Panc1 (cell line): ENCODE data around the gene DYRK1A. TPM values are rescaled to one million over a fixed set of nuclear protein-coding genes. Genes with fewer than 3 reads are reported as not detected.
A peak's percentile ranks its signal among the peaks of the same experiment; 100 is the strongest.

Source experiments
- ATAC-seq: fragments of 200-7000 bp; cut with Tn5 transposase; 2 replicates; pipeline ENCODE4 v1.9.1; 2020; ENCODE audit warnings: mild to moderate bottlenecking, moderate library complexity
- BruUV-seq: library from RNA; stranded (reverse); fragments of 400-500 nt; replicated peaks from 2 replicates; lab custom pipeline; 2021; lab: Mats Ljungman, UMichigan
- CTCF ChIA-PET: fragments of 300-600 bp; sonication (Branson Sonifier 250); formaldehyde crosslinking; loops from one replicate; lab custom pipeline; 2022; ENCODE audit warnings: antibody characterized with exemption; lab: Charles Lee
- POLR2A ChIA-PET: fragments of 300-600 bp; sonication (Branson Sonifier 250); formaldehyde crosslinking; loops from one replicate; lab custom pipeline; 2022; ENCODE audit warnings: antibody characterized with exemption; lab: Charles Lee
- DNase-seq: peaks from one replicate; pipeline ENCODE4 v3.0.0-alpha.2; 2010; ENCODE audit warnings: low read depth, low spot score
- H3K27ac ChIP-seq: 2 replicates; pipeline ENCODE4 v1.5.1; 2011; ENCODE audit warnings: mild to moderate bottlenecking, low read length, inconsistent platforms
- H3K27me3 ChIP-seq: fragments of 200-500 bp; sonication (Bioruptor generic); 2 replicates; pipeline ENCODE4 v1.6.0; 2014; ENCODE audit warnings: low read length, inconsistent platforms; ENCODE audit not compliant: control insufficient read depth, insufficient read depth
- H3K36me3 ChIP-seq: fragments of 200-500 bp; sonication (Bioruptor generic); 2 replicates; pipeline ENCODE4 v1.5.1; 2014; ENCODE audit warnings: inconsistent platforms, mild to moderate bottlenecking, low read length, moderate library complexity; ENCODE audit not compliant: control insufficient read depth, insufficient read depth
- H3K4me1 ChIP-seq: 2 replicates; pipeline ENCODE4 v1.5.1; 2011; ENCODE audit warnings: inconsistent platforms, mild to moderate bottlenecking, low read length, moderate library complexity; ENCODE audit not compliant: control insufficient read depth, insufficient read depth
- H3K4me3 ChIP-seq, 2 experiments: 2 replicates each; pipeline ENCODE4 v1.5.1; 2011 to 2012; ENCODE audit warnings: low read depth in 2 of 2, low read length in 2 of 2, mild to moderate bottlenecking in 2 of 2, inconsistent platforms in 1 of 2, moderate library complexity in 1 of 2
- H3K9me3 ChIP-seq: fragments of 200-500 bp; sonication (Bioruptor generic); 2 replicates; pipeline ENCODE4 v1.5.1; 2014; ENCODE audit warnings: low read depth, mild to moderate bottlenecking, inconsistent platforms, low read length, moderate library complexity; ENCODE audit not compliant: control insufficient read depth, insufficient read depth
- CTCF ChIP-seq: fragments of 450-650 bp; IDR thresholded peaks from 2 replicates; pipeline ENCODE4 v1.5.1; 2017; ENCODE audit warnings: mild to moderate bottlenecking
- POLR2AphosphoS5 ChIP-seq: IDR thresholded peaks from 2 replicates; pipeline ENCODE4 v1.6.1; 2012; ENCODE audit warnings: mild to moderate bottlenecking, low read depth, low read length, moderate library complexity
- REST ChIP-seq, 2 experiments: IDR thresholded peaks; 2 replicates each; pipeline ENCODE4 v1.6.1; 2011 to 2012; ENCODE audit warnings: low read depth in 2 of 2, control low read depth in 1 of 2, low read length in 1 of 2, mild to moderate bottlenecking in 1 of 2, moderate library complexity in 1 of 2; ENCODE audit not compliant: insufficient read depth in 1 of 2
- SIN3A ChIP-seq: IDR thresholded peaks from 2 replicates; pipeline ENCODE4 v1.6.1; 2012; ENCODE audit warnings: low read depth, mild to moderate bottlenecking, low read length, moderate library complexity, borderline replicate concordance; ENCODE audit not compliant: insufficient read depth
- TCF7L2 ChIP-seq: IDR thresholded peaks from 2 replicates; pipeline ENCODE4 v1.6.1; 2011; ENCODE audit warnings: mild to moderate bottlenecking, low read depth, low read length, inconsistent platforms
- in situ Hi-C: cut with HindIII; loops from 2 replicates; pipeline ENCODE4 v1.10.0; 2016; ENCODE audit warnings: low sequenced_read_pairs, low pct_unique_long_range_greater_than_20kb
- intact Hi-C: fragments of 100-400 bp; cut with micrococcal nuclease; formaldehyde crosslinking; loops from one replicate; pipeline ENCODE4 v1.10.0; 2022; ENCODE audit not compliant: unreplicated experiment
- total RNA-seq: library from RNA; stranded (reverse); gene quantifications from one replicate; pipeline ENCODE4 v1.2.1, GENCODE V29; 2021; ENCODE audit not compliant: unreplicated experiment

Gene DYRK1A
- total RNA-seq, 1 experiment from 2014 or later, result 36.1 TPM

GRCh38 chr21:37564924-37565529 is 198.5 kb downstream of the DYRK1A start:
- ATAC-seq (peak; percentile 18), DNase-seq (no peak)
- peak overlapping the region; percentile 63 to 73 for H3K4me3 ChIP-seq
- intact Hi-C loops, result no loop called here
- ChIA-PET CTCF (no interaction called here), POLR2A (no interaction called here)
- no TSS peak for BruUV-seq
- no peak for TF ChIP-seq SIN3A
- TF ChIP-seq TCF7L2, result no peak
- peak overlapping the region; percentile 76 for H3K27ac ChIP-seq
- H3K9me3 ChIP-seq, result no peaks in the 10 kb centered on the region
- H3K36me3 ChIP-seq, result no peaks in the 10 kb centered on the region
- H3K27me3 ChIP-seq, result no peaks in the 10 kb centered on the region
- in situ Hi-C loops, result no loop called here
- H3K4me1 ChIP-seq, result peaks cover 10% of the 10 kb centered on the region

GRCh38 chr21:37565530-37566223 is 199.1 kb downstream of the DYRK1A start:
- no peak for TF ChIP-seq REST (IDR thresholded peaks at IDR 0.05; ENCODE audit: insufficient read depth in 1 of 2, low read depth in 2 of 2, low read length in 1 of 2)
- TF ChIP-seq CTCF, result no peak
- TF ChIP-seq TCF7L2, result no peak
- no peak for TF ChIP-seq POLR2AphosphoS5
- TF ChIP-seq SIN3A, result no peak
- no TSS peak for BruUV-seq
- Histone ChIP-seq H3K27ac (peak overlapping the region; percentile 76), H3K9me3 (no peaks in the 10 kb centered on the region), H3K4me1 (peaks cover 10% of the 10 kb centered on the region), H3K27me3 (no peaks in the 10 kb centered on the region), H3K36me3 (no peaks in the 10 kb centered on the region), H3K4me3 (peak overlapping the region; percentile 63 to 73)
- ChIA-PET CTCF (no interaction called here), POLR2A (no interaction called here)
- intact Hi-C loops (no loop called here), in situ Hi-C loops (no loop called here)
- ATAC-seq (no peak), DNase-seq (no peak)
